Measurements from ENCODE around the gene SOBP. TPM values are rescaled to one million over a fixed set of nuclear protein-coding genes. Genes with fewer than 3 reads are reported as not detected.

SOBP gene
- total RNA-seq, 4 donors from 2014 or later: 5.6 to 21.4 (median 18.1) TPM

- Histone ChIP-seq H3K36me3 (no peaks in the 10 kb centered on the region), H3K27ac (no peak overlapping the region), H3K4me1 (no peaks in the 10 kb centered on the region), H3K4me3 (replicated peaks in 1 of 3) (no peak overlapping the region), H3K9me3 (no peaks in the 10 kb centered on the region), H3K27me3 (no peaks in the 10 kb centered on the region)
- WGBS, 2 donors: 67 to 68% methylated on average over 5 of the region's 5 CpGs
- intact Hi-C loops (cut with DNase I): no loop called here
- DNase-seq: no peak
- TF ChIP-seq CTCF (IDR thresholded peaks at IDR 0.05) (no peak), POLR2A (IDR thresholded peaks at IDR 0.05) (no peak)
These were observed 207.8 kb downstream of the SOBP start for GRCh38 chr6:107697682-107698081.

GRCh38 chr6:107698146-107698545, 208.2 kb downstream of the SOBP start:
- no peak overlapping the region for H3K4me3 ChIP-seq (replicated peaks in 1 of 3)
- TF ChIP-seq POLR2A (IDR thresholded peaks at IDR 0.05): no peak
- TF ChIP-seq CTCF (IDR thresholded peaks at IDR 0.05): no peak
- intact Hi-C loops (cut with DNase I): no loop called here
- no peaks in the 10 kb centered on the region for H3K27me3 ChIP-seq
- no peak for DNase-seq
- no peaks in the 10 kb centered on the region for H3K9me3 ChIP-seq
- no peak overlapping the region for H3K27ac ChIP-seq
- H3K4me1 ChIP-seq: no peaks in the 10 kb centered on the region
- no peaks in the 10 kb centered on the region for H3K36me3 ChIP-seq
- 57 to 77% methylated on average over 4 of the region's 4 CpGs for WGBS, 2 donors

GRCh38 chr6:107699254-107699653, 209.3 kb downstream of the SOBP start:
- 85% methylated on average over 7 of the region's 7 CpGs for WGBS, 2 donors
- no peak overlapping the region for H3K27ac ChIP-seq
- no peaks in the 10 kb centered on the region for H3K27me3 ChIP-seq
- H3K4me1 ChIP-seq: no peaks in the 10 kb centered on the region
- DNase-seq: no peak
- intact Hi-C loops (cut with DNase I): no loop called here
- no peaks in the 10 kb centered on the region for H3K36me3 ChIP-seq
- TF ChIP-seq POLR2A (IDR thresholded peaks at IDR 0.05) (no peak), CTCF (IDR thresholded peaks at IDR 0.05) (no peak)
- H3K9me3 ChIP-seq: no peaks in the 10 kb centered on the region
- H3K4me3 ChIP-seq (replicated peaks in 1 of 3): no peak overlapping the region

DNA sequence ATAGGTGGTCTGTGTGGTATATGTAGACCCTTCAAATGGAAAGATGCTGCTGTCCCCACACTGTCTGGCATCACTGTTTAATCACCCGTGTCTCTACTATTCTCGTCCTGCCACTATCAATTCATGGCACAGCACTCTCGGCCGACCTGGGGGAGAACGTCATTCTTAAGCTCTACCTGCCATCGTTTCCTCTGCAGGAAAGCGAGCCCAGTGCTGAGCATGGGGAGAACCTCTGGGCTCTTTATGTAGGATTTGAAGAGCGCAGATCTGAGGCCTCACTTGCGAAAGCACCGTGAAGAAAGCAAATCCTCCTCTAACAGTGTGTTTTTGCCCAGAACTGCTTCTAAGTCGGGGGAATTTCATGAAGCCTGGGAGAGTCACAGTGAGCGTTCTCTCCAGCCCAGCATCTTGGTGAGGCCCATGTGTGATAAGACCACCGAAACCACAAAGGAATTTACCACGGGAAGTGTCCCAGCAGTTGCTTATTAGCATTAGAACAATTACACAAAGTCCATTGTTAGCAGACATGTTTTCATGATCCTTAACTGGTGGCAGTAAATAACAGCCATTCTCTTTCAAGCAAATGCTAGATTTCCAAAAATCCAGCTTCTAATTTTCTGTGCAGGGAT, 209.9 kb downstream of the SOBP start:
- Histone ChIP-seq H3K9me3 (no peaks in the 10 kb centered on the region), H3K4me1 (no peaks in the 10 kb centered on the region), H3K4me3 (replicated peaks in 1 of 3) (no peak overlapping the region), H3K27ac (no peak overlapping the region), H3K36me3 (no peaks in the 10 kb centered on the region), H3K27me3 (no peaks in the 10 kb centered on the region)
- no peak for DNase-seq
- TF ChIP-seq POLR2A (IDR thresholded peaks at IDR 0.05) (no peak), CTCF (IDR thresholded peaks at IDR 0.05) (no peak)
- WGBS, 2 donors: 84 to 95% methylated on average over 14 of the region's 14 CpGs
- intact Hi-C loops (cut with DNase I): loop anchor here (10.0 kb wide), 1 partner anchor 145 kb away; no protein-coding TSS in a partner anchor

DNA sequence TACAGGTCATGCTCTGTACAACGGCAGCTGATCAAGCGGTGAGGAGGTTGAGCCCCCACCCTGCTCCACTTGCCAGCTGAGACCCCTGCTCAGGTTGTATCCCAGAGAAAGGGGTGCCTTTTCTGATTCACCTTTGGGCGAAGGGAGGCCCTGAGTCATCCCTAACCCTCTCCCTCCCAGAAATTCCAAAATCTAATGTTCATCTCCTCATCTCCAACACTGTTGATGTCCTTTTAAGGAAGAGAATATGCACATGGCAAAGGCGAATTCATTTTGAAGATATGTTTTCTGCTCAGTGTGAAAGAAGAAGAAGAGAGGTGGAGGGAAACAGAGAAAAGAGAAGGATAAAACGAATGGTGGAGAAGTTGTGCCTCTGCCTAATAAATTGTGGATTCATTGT, 213.7 kb downstream of the SOBP start:
- no peak for DNase-seq
- H3K4me3 ChIP-seq (replicated peaks in 1 of 3): no peak overlapping the region
- WGBS, 2 donors: 89 to 94% methylated on average over 5 of the region's 5 CpGs
- no peak for TF ChIP-seq POLR2A (IDR thresholded peaks at IDR 0.05)
- no peak for TF ChIP-seq CTCF (IDR thresholded peaks at IDR 0.05)
- H3K27me3 ChIP-seq: no peaks in the 10 kb centered on the region
- no peaks in the 10 kb centered on the region for H3K36me3 ChIP-seq
- no peaks in the 10 kb centered on the region for H3K4me1 ChIP-seq
- H3K9me3 ChIP-seq: no peaks in the 10 kb centered on the region
- no peak overlapping the region for H3K27ac ChIP-seq
- intact Hi-C loops (cut with DNase I): loop anchor here (10.0 kb wide), 1 partner anchor 141 kb away; no protein-coding TSS in a partner anchor

Data from thyroid gland (tissue), 4 donors.